ENCODE data around the gene BRD3OS. TPM values are rescaled to one million over a fixed set of nuclear protein-coding genes. Genes with fewer than 3 reads are reported as not detected.

BRD3OS gene
- total and polyA plus RNA-seq, 2 donors (not counting 1 experiment from before 2014, with no cell fraction given), result 12.4 to 19.4 TPM

DNA sequence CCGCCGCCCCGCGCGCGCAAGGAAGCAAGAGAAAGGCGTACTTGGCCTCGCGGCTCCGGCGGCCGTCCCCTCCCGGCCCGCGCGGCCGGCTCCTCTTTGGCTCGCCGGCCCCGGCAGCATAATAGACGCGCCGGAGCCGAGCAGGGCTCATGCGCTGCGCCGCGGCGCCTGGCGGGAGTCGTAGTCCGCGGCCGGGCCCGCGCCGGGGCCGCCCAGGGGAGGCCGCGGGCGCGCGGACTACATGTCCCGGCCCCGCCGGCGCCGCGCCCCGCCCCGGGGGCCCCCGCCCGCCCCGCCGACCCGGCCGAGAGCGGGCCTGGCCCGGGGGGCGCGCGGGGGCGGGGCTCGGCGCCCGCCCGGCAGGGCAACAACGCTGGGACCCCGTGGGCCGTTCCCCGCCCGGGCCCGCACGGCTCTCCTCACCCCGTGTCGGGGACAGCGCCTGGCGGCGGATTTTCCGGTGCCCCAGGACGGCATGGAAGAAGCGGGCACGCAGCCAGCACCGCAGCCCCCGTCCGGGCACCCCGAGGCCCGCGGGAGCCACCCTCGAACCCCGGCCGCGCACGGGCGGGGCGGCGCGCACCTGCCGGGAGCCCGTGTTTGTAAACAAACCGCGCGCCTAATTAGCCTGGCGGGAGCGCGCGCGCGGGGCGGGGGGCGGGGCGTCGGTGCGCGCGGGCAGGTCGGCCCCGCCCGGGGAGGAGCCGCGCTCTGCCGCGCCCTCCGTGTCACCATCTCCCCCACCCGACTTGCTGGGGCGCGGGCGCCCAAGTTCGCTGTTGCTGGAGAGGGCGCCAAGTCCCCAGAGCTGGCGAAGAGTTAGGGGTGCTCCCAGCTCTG lies 42.8 kb downstream of the BRD3OS start, which contains the start of gene BRD3:
BRD3 (minus strand) TSS at position 123 of the 840 bp plus-strand sequence. CDS start 14,549 bp downstream, outside the sequence.
- TF ChIP-seq EZH2 (IDR thresholded peaks at IDR 0.05; ENCODE audit: low read length, missing control alignments), result no peak
- TF ChIP-seq, protein P1, sequence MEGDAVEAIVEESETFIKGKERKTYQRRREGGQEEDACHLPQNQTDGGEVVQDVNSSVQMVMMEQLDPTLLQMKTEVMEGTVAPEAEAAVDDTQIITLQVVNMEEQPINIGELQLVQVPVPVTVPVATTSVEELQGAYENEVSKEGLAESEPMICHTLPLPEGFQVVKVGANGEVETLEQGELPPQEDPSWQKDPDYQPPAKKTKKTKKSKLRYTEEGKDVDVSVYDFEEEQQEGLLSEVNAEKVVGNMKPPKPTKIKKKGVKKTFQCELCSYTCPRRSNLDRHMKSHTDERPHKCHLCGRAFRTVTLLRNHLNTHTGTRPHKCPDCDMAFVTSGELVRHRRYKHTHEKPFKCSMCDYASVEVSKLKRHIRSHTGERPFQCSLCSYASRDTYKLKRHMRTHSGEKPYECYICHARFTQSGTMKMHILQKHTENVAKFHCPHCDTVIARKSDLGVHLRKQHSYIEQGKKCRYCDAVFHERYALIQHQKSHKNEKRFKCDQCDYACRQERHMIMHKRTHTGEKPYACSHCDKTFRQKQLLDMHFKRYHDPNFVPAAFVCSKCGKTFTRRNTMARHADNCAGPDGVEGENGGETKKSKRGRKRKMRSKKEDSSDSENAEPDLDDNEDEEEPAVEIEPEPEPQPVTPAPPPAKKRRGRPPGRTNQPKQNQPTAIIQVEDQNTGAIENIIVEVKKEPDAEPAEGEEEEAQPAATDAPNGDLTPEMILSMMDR (conservative IDR thresholded peaks at IDR 0.05 in 1 of 2, IDR thresholded peaks at IDR 0.05 in 1 of 2; ENCODE audit: low read depth in 1 of 2, low read length in 2 of 2), result no peak
- H3K79me2 ChIP-seq (ENCODE audit: control insufficient read depth, insufficient read depth, low read length), result peaks cover 37% of the 10 kb centered on the region

GRCh38 chr9:134068744-134069479 lies 43.6 kb downstream of the BRD3OS start:
- Histone ChIP-seq H3K27ac (ENCODE audit: insufficient read depth, low read length) (no peak overlapping the region), H4K20me1 (ENCODE audit: control insufficient read depth, extremely low read depth, insufficient read depth, low read length) (no peaks in the 10 kb centered on the region), H3K36me3 (ENCODE audit: control insufficient read depth, insufficient read depth, low read length) (no peaks in the 10 kb centered on the region), H3K79me2 (ENCODE audit: control insufficient read depth, insufficient read depth, low read length) (peaks cover 29% of the 10 kb centered on the region), H3K4me1 (ENCODE audit: control insufficient read depth, extremely low read depth, insufficient read depth, low read length) (peaks cover 2% of the 10 kb centered on the region), H3K9ac (ENCODE audit: insufficient read depth, low read length) (peak overlapping the region; percentile 17), H3K9me3 (ENCODE audit: control insufficient read depth, insufficient read depth, low read depth, low read length) (no peaks in the 10 kb centered on the region), H2AFZ (ENCODE audit: low read length) (peak overlapping the region; percentile 53), H3K27me3 (ENCODE audit: control insufficient read depth, insufficient read depth, low read length) (peaks cover 15% of the 10 kb centered on the region), H3K4me2 (ENCODE audit: extremely low read depth, insufficient read depth, low read length) (peak overlapping the region; percentile 72), H3K4me3 (replicated peaks in 1 of 4; ENCODE audit: control extremely low read depth in 1 of 4, insufficient read depth in 1 of 4, low read depth in 3 of 4, low read length in 4 of 4) (peak overlapping the region; percentile 43 to 75 (median 57))
- no peak for DNase-seq (ENCODE audit: low read depth in 2 of 2)
- TF ChIP-seq, protein P1 (conservative IDR thresholded peaks at IDR 0.05 in 1 of 2, IDR thresholded peaks at IDR 0.05 in 1 of 2; ENCODE audit: low read depth in 1 of 2, low read length in 2 of 2), result no peak
- TF ChIP-seq EZH2 (IDR thresholded peaks at IDR 0.05; ENCODE audit: low read length, missing control alignments), result no peak

More for the DNA sequence above, 42.8 kb downstream of the BRD3OS start, which contains the start of gene BRD3:
- Histone ChIP-seq H3K4me1 (ENCODE audit: control insufficient read depth, extremely low read depth, insufficient read depth, low read length) (peaks cover 2% of the 10 kb centered on the region), H4K20me1 (ENCODE audit: control insufficient read depth, extremely low read depth, insufficient read depth, low read length) (no peaks in the 10 kb centered on the region), H3K27ac (ENCODE audit: insufficient read depth, low read length) (peak within 1 kb of the TSS; percentile 69), H3K36me3 (ENCODE audit: control insufficient read depth, insufficient read depth, low read length) (no peaks in the 10 kb centered on the region), H3K4me3 (replicated peaks in 1 of 4; ENCODE audit: control extremely low read depth in 1 of 4, insufficient read depth in 1 of 4, low read depth in 3 of 4, low read length in 4 of 4) (peak within 1 kb of the TSS; percentile 76 to 86 (median 82)), H3K4me2 (ENCODE audit: extremely low read depth, insufficient read depth, low read length) (peak within 1 kb of the TSS; percentile 100), H3K27me3 (ENCODE audit: control insufficient read depth, insufficient read depth, low read length) (peaks cover 15% of the 10 kb centered on the region), H3K9me3 (ENCODE audit: control insufficient read depth, insufficient read depth, low read depth, low read length) (no peaks in the 10 kb centered on the region), H3K9ac (ENCODE audit: insufficient read depth, low read length) (peak within 1 kb of the TSS; percentile 73), H2AFZ (ENCODE audit: low read length) (peak within 1 kb of the TSS; percentile 53)
- DNase-seq (ENCODE audit: low read depth in 2 of 2), result peak; percentile 85 to 87
